Mesothelial cell of epicardium (in vitro differentiated cells): ENCODE results near the gene DERA. TPM values are rescaled to one million over a fixed set of nuclear protein-coding genes. Genes with fewer than 3 reads are reported as not detected.
"Not testable (repeated sequence)": the region's sequence is repeated elsewhere in the genome, so short reads cannot be mapped to it uniquely, and the experiment has no call there.

Source experiments
- DNase-seq, 2 experiments: peaks; one replicate each; pipeline ENCODE4 v3.0.0; 2021; ENCODE audit warnings: low spot score in 2 of 2; ENCODE audit not compliant: unreplicated experiment in 2 of 2
- H3K27ac Mint-ChIP-seq: 2 replicates; pipeline ENCODE4 v1.8.0; 2021; ENCODE audit warnings: mixed read lengths
- H3K27me3 Mint-ChIP-seq: 2 replicates; pipeline ENCODE4 v1.8.0; 2021; ENCODE audit warnings: low read depth, mixed read lengths
- H3K36me3 Mint-ChIP-seq: 2 replicates; pipeline ENCODE4 v1.8.0; 2021; ENCODE audit warnings: mixed read lengths
- H3K4me1 Mint-ChIP-seq: 2 replicates; pipeline ENCODE4 v1.8.0; 2021; ENCODE audit warnings: mixed read lengths
- H3K4me3 Mint-ChIP-seq: 2 replicates; pipeline ENCODE4 v1.8.0; 2021; ENCODE audit warnings: mild to moderate bottlenecking, moderate library complexity, mixed read lengths
- H3K9me3 Mint-ChIP-seq: 2 replicates; pipeline ENCODE4 v1.8.0; 2021; ENCODE audit warnings: mixed read lengths
- total RNA-seq: library from RNA; stranded (reverse); gene quantifications from 3 replicates; pipeline ENCODE4 v1.2.1, GENCODE V29; 2021
- TF ChIP-seq, protein P1 (sequence below): fragments of 200-600 bp; sonication (generic); IDR thresholded peaks from one replicate; pipeline ENCODE4 v1.5.0; 2021; ENCODE audit warnings: antibody characterized with exemption; ENCODE audit not compliant: unreplicated experiment

Gene DERA
- total RNA-seq, 1 donor from 2014 or later, result 18.4 TPM

DNA sequence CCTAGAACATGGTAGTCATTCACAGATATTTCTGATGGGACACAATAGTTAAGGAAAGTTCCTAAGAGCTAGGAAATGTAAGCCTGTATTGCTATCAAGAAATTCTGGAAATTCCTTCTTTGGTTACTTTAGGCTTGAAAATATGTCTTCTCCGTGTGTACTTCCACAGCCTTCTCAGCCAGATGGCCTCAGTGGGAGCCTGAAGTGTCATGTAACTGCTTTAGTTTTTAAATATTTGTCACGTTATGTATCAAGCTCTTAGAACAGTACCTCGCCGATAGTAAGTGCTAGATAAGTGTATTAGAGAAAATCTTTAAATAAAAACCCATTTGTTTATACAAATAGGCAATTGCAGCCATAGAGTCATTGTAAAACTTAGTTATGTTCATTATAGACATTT, 95.6 kb downstream of the DERA start:
- Mint-ChIP-seq H3K27ac (no peak overlapping the region), H3K4me3 (no peak overlapping the region), H3K9me3 (no peaks in the 10 kb centered on the region), H3K4me1 (no peaks in the 10 kb centered on the region), H3K27me3 (no peaks in the 10 kb centered on the region), H3K36me3 (peaks cover 3% of the 10 kb centered on the region)
- TF ChIP-seq, protein P1, sequence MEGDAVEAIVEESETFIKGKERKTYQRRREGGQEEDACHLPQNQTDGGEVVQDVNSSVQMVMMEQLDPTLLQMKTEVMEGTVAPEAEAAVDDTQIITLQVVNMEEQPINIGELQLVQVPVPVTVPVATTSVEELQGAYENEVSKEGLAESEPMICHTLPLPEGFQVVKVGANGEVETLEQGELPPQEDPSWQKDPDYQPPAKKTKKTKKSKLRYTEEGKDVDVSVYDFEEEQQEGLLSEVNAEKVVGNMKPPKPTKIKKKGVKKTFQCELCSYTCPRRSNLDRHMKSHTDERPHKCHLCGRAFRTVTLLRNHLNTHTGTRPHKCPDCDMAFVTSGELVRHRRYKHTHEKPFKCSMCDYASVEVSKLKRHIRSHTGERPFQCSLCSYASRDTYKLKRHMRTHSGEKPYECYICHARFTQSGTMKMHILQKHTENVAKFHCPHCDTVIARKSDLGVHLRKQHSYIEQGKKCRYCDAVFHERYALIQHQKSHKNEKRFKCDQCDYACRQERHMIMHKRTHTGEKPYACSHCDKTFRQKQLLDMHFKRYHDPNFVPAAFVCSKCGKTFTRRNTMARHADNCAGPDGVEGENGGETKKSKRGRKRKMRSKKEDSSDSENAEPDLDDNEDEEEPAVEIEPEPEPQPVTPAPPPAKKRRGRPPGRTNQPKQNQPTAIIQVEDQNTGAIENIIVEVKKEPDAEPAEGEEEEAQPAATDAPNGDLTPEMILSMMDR, result no peak
- no peak for DNase-seq

DNA sequence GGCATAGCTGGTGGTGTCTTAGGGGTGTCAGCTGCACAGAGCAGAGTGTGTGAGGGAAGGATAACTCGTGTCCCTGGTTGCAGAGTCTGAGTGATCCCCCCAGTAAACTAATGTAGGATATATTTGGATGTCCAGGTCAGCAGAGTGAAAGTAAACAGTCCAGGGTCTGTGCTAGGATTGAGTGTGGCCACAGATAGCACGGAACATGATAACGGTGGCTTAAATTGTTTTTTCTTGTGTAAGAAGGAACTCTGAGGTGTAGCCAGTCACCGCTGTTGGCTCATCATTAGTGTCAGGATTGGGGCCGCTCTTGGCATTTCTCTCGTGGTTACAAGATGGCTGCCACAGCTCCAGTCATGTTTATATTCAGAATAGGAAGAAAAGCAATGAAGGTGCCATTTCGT, 97.3 kb downstream of the DERA start:
- peaks cover 12% of the 10 kb centered on the region for H3K36me3 Mint-ChIP-seq
- H3K9me3 Mint-ChIP-seq, result peaks cover 7% of the 10 kb centered on the region
- TF ChIP-seq, protein P1, result no peak
- H3K27me3 Mint-ChIP-seq, result no peaks in the 10 kb centered on the region
- no peak overlapping the region for H3K27ac Mint-ChIP-seq
- H3K4me3 Mint-ChIP-seq, result no peak overlapping the region
- DNase-seq, result no peak
- H3K4me1 Mint-ChIP-seq, result peaks cover 4% of the 10 kb centered on the region

DNA sequence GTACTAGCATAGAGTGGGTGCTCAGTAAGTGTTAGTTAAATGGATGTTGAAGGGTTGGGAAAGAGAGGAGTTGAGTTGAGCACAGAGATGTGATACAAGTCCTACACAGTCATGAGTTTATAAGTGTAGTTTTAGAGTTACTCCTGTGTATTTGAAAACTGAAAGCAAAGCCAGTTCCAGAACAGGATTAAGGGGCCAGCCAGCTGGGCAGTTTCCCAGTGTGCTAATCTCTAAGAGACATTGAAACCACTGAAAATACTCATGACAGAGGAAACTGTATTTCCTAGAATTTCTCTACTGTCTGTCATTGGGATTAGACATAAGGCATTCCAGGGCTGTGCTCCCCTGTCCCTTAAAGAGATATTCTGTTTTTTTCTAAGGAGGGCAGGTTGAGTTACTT, 101.0 kb downstream of the DERA start:
- Mint-ChIP-seq H3K4me1 (peaks cover 4% of the 10 kb centered on the region), H3K9me3 (peaks cover 26% of the 10 kb centered on the region), H3K27ac (peak overlapping the region; percentile 8), H3K4me3 (no peak overlapping the region), H3K36me3 (peaks cover 42% of the 10 kb centered on the region), H3K27me3 (no peaks in the 10 kb centered on the region)
- TF ChIP-seq, protein P1, result no peak
- no peak for DNase-seq

DNA sequence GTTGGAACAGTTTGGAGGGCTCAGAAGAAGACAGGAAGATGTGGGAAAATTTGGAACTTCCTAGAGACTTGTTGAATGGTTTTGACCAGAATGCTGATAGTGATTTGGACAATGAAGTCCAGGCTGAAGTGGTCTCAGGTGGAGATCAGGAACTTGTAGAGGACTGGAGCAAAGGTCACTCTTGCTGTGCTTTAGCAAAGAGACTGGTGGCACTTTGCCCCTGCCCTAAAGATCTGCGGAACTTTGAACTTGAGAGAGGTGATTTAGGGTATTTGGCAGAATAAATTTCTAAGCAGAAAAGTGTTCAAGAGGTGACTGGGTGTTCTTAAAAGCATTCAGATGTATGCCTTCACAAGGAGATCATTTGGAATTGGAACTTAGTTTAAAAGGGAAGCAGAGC, 102.6 kb downstream of the DERA start:
- peaks cover 41% of the 10 kb centered on the region for H3K36me3 Mint-ChIP-seq

DNA sequence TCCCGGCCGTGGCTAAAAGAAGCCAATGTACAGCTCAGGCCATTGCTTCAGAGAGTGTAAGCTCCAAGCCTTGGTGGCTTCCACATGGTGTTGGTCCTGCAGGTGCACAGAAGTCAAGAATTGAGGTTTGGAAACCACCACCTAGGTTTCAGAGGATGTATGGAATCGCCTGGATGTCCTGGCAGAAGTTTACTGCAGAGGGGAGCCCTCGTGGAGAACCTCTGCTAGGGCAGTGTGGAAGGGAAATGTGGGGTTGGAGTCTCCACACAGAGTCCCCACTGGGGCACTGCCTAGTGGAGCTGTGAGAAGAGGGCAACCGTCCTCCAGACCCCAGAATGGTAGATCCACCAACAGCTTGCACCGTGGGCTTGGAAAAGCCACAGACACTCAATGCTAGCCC, 103.3 kb downstream of the DERA start:
- peaks cover 46% of the 10 kb centered on the region for H3K36me3 Mint-ChIP-seq
- not testable (repeated sequence) for H3K27ac Mint-ChIP-seq, H3K27me3 Mint-ChIP-seq, H3K4me3 Mint-ChIP-seq, DNase-seq, H3K4me1 Mint-ChIP-seq
- peaks cover 28% of the 10 kb centered on the region for H3K9me3 Mint-ChIP-seq

More for the DNA sequence above, 102.6 kb downstream of the DERA start:
- DNase-seq, H3K27me3 Mint-ChIP-seq, H3K27ac Mint-ChIP-seq, H3K4me3 Mint-ChIP-seq, H3K4me1 Mint-ChIP-seq: not testable (repeated sequence)
- peaks cover 26% of the 10 kb centered on the region for H3K9me3 Mint-ChIP-seq

DNA sequence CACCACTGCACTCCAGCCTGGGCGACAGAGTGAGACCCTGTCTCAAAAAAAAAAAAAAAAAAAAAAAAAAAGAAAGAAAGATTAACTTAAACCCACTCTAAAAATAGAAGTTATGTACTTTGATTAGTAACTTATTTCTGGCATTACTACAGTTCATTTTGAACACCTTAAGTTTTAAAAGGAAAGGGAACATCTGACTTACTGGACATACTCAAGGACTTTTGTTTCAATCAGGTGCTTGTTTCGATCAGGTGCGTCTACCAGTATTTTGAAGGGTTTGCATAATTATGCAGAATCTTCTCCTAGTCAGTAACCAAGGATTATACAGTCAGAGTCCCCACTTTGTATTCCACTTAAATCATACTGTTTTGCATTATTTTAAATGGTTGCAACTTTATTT, 105.6 kb downstream of the DERA start:
- Mint-ChIP-seq H3K4me3 (no peak overlapping the region), H3K27ac (no peak overlapping the region), H3K36me3 (peaks cover 68% of the 10 kb centered on the region), H3K9me3 (peaks cover 50% of the 10 kb centered on the region), H3K4me1 (peaks cover 4% of the 10 kb centered on the region), H3K27me3 (no peaks in the 10 kb centered on the region)
- TF ChIP-seq, protein P1, result no peak
- DNase-seq, result no peak

DNA sequence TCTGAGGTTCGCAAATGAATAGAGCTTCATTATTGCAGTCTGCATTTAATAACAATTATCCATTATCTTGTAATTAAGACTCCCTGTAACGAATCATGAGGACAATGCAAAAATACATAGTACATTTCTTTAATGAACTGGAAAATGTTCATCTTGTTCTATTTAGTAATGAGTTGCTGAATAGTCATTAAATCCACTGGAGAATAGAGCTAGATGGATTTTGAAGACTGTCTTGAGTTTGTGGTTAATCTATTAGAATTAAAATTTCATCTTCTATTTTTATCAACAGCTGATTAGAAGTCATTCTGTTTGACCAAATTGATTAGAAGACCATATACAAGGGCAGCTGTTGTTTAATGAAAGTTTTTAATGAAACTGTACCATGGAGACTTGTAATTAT, 107.2 kb downstream of the DERA start:
- H3K4me1 Mint-ChIP-seq, result no peaks in the 10 kb centered on the region
- H3K4me3 Mint-ChIP-seq, result no peak overlapping the region
- H3K9me3 Mint-ChIP-seq, result peaks cover 60% of the 10 kb centered on the region

More for the DNA sequence above, 107.2 kb downstream of the DERA start:
- Mint-ChIP-seq H3K27ac (no peak overlapping the region), H3K27me3 (no peaks in the 10 kb centered on the region), H3K36me3 (peaks cover 74% of the 10 kb centered on the region)
- TF ChIP-seq, protein P1, result no peak
- DNase-seq, result no peak
